Pancreas (tissue), 10 donors: ENCODE results near the gene BAD. TPM values are rescaled to one million over a fixed set of nuclear protein-coding genes. Genes with fewer than 3 reads are reported as not detected.

Source experiments
- ATAC-seq, 4 donors: fragments of 200-7000 bp; cut with Tn5 transposase; one replicate each; pipeline versions ENCODE4 v1.8.0 to v1.9.1; 2020; ENCODE audit warnings: mild to moderate bottlenecking in 4 of 4, moderate library complexity in 4 of 4
- DNase-seq, 6 donors: peaks; one replicate each; pipeline ENCODE4 v3.0.0-alpha.2; 2020
- FAIRE-seq: peaks from 2 replicates; lab custom pipeline; 2012; peaks lifted over from hg19 to GRCh38; lab: Jason Lieb, UNC
- H3K27ac ChIP-seq, 4 donors: fragments of 200-600 bp; sonication (generic); 1 replicate in 3 of 4; 2 replicates in 1 of 4; pipeline versions ENCODE4 v1.5.0 to v1.8.0; 2020
- H3K27me3 ChIP-seq, 4 donors: fragments of 200-600 bp; one replicate each; pipeline ENCODE4 v1.8.0; 2021
- H3K36me3 ChIP-seq, 3 donors: fragments of 200-600 bp; sonication (generic) in 1 of 3; one replicate each; pipeline versions ENCODE4 v1.5.0 to v1.8.0; 2020 to 2021
- H3K4me1 ChIP-seq, 3 donors: fragments of 200-600 bp; one replicate each; pipeline ENCODE4 v1.8.0; 2021
- H3K4me3 ChIP-seq, 4 donors: fragments of 200-600 bp; sonication (generic) in 2 of 4; one replicate each; pipeline versions ENCODE4 v1.5.0 to v1.8.0; 2020 to 2021
- H3K9me3 ChIP-seq, 4 donors: fragments of 200-600 bp; one replicate each; pipeline ENCODE4 v1.8.0; 2021
- WGBS, 2 donors: extraction: QIAGEN DNeasy Blood & Tissue Kit; methylation state at CpG; one replicate each; pipeline ENCODE4 v1.1.7; 2013; 5-methylcytosine and 5-hydroxymethylcytosine counted together
- intact Hi-C, 3 donors: fragments of 100-400 bp; cut with DNase I; formaldehyde crosslinking; loops; one replicate each; pipeline versions ENCODE4 v1.11.1 to v1.14.2; 2022
- polyA plus RNA-seq, 2 donors: library from polyadenylated mRNA; stranded (reverse); fragments of 200-250 nt; gene quantifications; one replicate each; pipeline ENCODE4 v1.2.3, GENCODE V29; 2013
- total RNA-seq, 6 donors: library from RNA; stranded (reverse); fragmentation: NEBNext Ultra II Directional in 4 of 6; extraction: Animal tissue kit (Norgen Biotek cat#: 25700) in 4 of 6; gene quantifications; one replicate each; pipeline versions ENCODE4 v1.2.1 to v1.2.4, GENCODE V29; 2021 to 2023
- TF ChIP-seq, protein P1 (sequence below), 4 donors: fragments of 200-600 bp; sonication (generic) in 3 of 4; IDR thresholded peaks; one replicate each; pipeline versions ENCODE4 v1.5.0 to v1.8.0; 2021; ENCODE audit warnings: antibody characterized with exemption in 4 of 4
- donor health status: healthy with polysubstance abuse.
- donor health status: DM: no; HTN: no; CAD: no; lungs with moderate emphysema.
- donor health status: DM: no; HTN: no; CAD: no.
- donor health status: control.
- donor health status: control.
- donor health status: Bipolar disorder and iron deficiency.
- donor health status: DM: yes; HTN: yes; CAD: no.
- donor health status: DM: no; HTN: no; CAD: no.
- donor health status: DM: no; HTN: no; CAD: no.
- donor health status: DM: yes; HTN: yes; CAD: no.

Gene BAD
- total and polyA plus RNA-seq, 8 donors = 21.5 to 66.3 (median 24.5) TPM

DNA sequence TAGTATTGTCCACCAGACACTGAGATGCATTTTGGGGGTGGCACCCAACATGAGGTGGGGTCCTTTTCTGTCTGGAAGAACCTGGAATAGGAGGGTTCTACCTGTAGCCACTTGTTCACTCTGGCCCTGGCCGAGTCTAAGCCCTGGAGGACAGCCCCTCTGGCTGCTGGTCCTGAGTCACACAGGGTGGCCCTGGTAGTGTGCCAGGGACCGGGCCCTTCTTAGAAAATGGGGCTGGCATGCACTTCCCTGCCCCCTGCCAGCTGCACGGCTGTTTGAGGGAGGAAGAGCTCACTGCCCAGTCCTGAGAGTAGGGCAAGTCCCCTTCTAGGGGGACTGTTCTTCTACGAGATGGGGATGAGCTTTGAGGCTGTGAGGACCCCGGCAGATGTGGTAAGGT is 31.0 kb downstream of the BAD start:
- Histone ChIP-seq H3K4me1 (peaks cover 0 to 4% (median 4%) of the 10 kb centered on the region in 3 donors), H3K9me3 (no peaks in the 10 kb centered on the region), H3K4me3 (no peak overlapping the region), H3K27me3 (no peaks in the 10 kb centered on the region), H3K36me3 (peaks cover 0 to 12% (median 0%) of the 10 kb centered on the region in 3 donors), H3K27ac (no peak overlapping the region)
- intact Hi-C loops = no loop called here
- FAIRE-seq (no peak), DNase-seq (no peak), ATAC-seq (no peak)
- WGBS, 2 donors = 61 to 65% methylated on average over 5 of the region's 5 CpGs
- TF ChIP-seq, protein P1, sequence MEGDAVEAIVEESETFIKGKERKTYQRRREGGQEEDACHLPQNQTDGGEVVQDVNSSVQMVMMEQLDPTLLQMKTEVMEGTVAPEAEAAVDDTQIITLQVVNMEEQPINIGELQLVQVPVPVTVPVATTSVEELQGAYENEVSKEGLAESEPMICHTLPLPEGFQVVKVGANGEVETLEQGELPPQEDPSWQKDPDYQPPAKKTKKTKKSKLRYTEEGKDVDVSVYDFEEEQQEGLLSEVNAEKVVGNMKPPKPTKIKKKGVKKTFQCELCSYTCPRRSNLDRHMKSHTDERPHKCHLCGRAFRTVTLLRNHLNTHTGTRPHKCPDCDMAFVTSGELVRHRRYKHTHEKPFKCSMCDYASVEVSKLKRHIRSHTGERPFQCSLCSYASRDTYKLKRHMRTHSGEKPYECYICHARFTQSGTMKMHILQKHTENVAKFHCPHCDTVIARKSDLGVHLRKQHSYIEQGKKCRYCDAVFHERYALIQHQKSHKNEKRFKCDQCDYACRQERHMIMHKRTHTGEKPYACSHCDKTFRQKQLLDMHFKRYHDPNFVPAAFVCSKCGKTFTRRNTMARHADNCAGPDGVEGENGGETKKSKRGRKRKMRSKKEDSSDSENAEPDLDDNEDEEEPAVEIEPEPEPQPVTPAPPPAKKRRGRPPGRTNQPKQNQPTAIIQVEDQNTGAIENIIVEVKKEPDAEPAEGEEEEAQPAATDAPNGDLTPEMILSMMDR (IDR thresholded peaks at IDR 0.05) = no peak

- Histone ChIP-seq H3K36me3 (peaks cover 0 to 9% (median 0%) of the 10 kb centered on the region in 3 donors), H3K4me3 (no peak overlapping the region), H3K27me3 (no peaks in the 10 kb centered on the region), H3K9me3 (no peaks in the 10 kb centered on the region), H3K4me1 (peaks cover 0 to 4% (median 4%) of the 10 kb centered on the region in 3 donors), H3K27ac (no peak overlapping the region)
- WGBS, 2 donors = 83 to 85% methylated on average over 8 of the region's 8 CpGs
- DNase-seq (no peak), FAIRE-seq (no peak), ATAC-seq (no peak)
- TF ChIP-seq, protein P1 (IDR thresholded peaks at IDR 0.05) = no peak
- intact Hi-C loops = no loop called here
Observed at GRCh38 chr11:64253043-64253442, 31.4 kb downstream of the BAD start.

- Histone ChIP-seq H3K27ac (no peak overlapping the region), H3K27me3 (no peaks in the 10 kb centered on the region), H3K4me1 (peaks cover 0 to 8% (median 4%) of the 10 kb centered on the region in 3 donors), H3K9me3 (no peaks in the 10 kb centered on the region), H3K4me3 (peak overlapping the region; percentile 56 to 90 (median 78)), H3K36me3 (peaks cover 0 to 9% (median 0%) of the 10 kb centered on the region in 3 donors)
- FAIRE-seq (no peak), ATAC-seq (peak; percentile 21 to 55 (median 34)), DNase-seq (peak in 4 of 6 donors; percentile 52 to 78 (median 72))
- intact Hi-C loops = no loop called here
- TF ChIP-seq, protein P1 (IDR thresholded peaks at IDR 0.05) = no peak
- WGBS, 2 donors = 4 to 5% methylated on average over 23 of the region's 23 CpGs
Observed at GRCh38 chr11:64252003-64252872, 32.2 kb downstream of the BAD start.

DNA sequence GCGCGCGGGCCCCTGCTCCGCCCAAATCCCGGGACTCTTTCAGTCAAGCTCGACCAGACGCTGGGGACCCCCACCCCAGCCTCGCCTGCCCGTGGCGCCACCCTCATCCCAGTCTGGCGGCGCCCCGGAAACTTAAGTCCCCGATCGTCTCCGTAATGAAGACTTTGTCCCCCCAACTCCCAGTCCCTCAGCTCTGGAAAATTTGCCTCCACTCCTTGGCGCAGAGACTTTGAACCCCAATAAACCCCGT is 32.8 kb downstream of the BAD start:
- DNase-seq = no peak
- intact Hi-C loops = no loop called here
- H3K27ac ChIP-seq = no peak overlapping the region
- no peaks in the 10 kb centered on the region for H3K27me3 ChIP-seq
- H3K4me1 ChIP-seq = peaks cover 0 to 8% (median 4%) of the 10 kb centered on the region in 3 donors
- peaks cover 0 to 8% (median 0%) of the 10 kb centered on the region in 3 donors for H3K36me3 ChIP-seq
- TF ChIP-seq, protein P1 (IDR thresholded peaks at IDR 0.05) = no peak
- WGBS, 2 donors = 1 to 2% methylated on average over 18 of the region's 18 CpGs
- ATAC-seq = no peak
- no peaks in the 10 kb centered on the region for H3K9me3 ChIP-seq
- FAIRE-seq = no peak
- peak overlapping the region; percentile 56 to 90 (median 78) for H3K4me3 ChIP-seq
